Nephron progenitor cell (in vitro differentiated cells): Measurements from ENCODE around the gene OSBPL5.

Experiments used
- DNase-seq: peaks from one replicate; pipeline ENCODE4 v3.0.0; 2021
- H3K27ac Mint-ChIP-seq: 2 replicates; pipeline ENCODE4 v1.8.0; 2021; ENCODE audit warnings: mild to moderate bottlenecking, moderate library complexity, mixed read lengths
- H3K27me3 Mint-ChIP-seq: 2 replicates; pipeline ENCODE4 v1.8.0; 2021; ENCODE audit warnings: mild to moderate bottlenecking, low read depth, mixed read lengths; ENCODE audit not compliant: poor library complexity
- H3K36me3 Mint-ChIP-seq: 2 replicates; pipeline ENCODE4 v1.8.0; 2021; ENCODE audit warnings: low read depth, mixed read lengths
- H3K4me1 Mint-ChIP-seq: 2 replicates; pipeline ENCODE4 v1.8.0; 2021; ENCODE audit warnings: mixed read lengths
- H3K4me3 Mint-ChIP-seq: 2 replicates; pipeline ENCODE4 v1.8.0; 2021; ENCODE audit warnings: mild to moderate bottlenecking, moderate library complexity, mixed read lengths
- H3K9me3 Mint-ChIP-seq: 2 replicates; pipeline ENCODE4 v1.8.0; 2021; ENCODE audit warnings: mild to moderate bottlenecking, moderate library complexity, mixed read lengths
- CTCF ChIP-seq: fragments of 200-600 bp; sonication (generic); IDR thresholded peaks from 2 replicates; pipeline ENCODE4 v1.5.0; 2021; ENCODE audit warnings: antibody characterized with exemption

The OSBPL5 gene

GRCh38 chr11:3087373-3087772, 77.7 kb downstream of the OSBPL5 start:
- H3K4me3 Mint-ChIP-seq = no peak overlapping the region
- no peak overlapping the region for H3K27ac Mint-ChIP-seq
- peaks cover 4% of the 10 kb centered on the region for H3K4me1 Mint-ChIP-seq
- no peak for DNase-seq
- no peaks in the 10 kb centered on the region for H3K9me3 Mint-ChIP-seq
- H3K27me3 Mint-ChIP-seq = peaks cover 14% of the 10 kb centered on the region
- TF ChIP-seq CTCF = no peak
- no peaks in the 10 kb centered on the region for H3K36me3 Mint-ChIP-seq

GRCh38 chr11:3086671-3087150, 78.4 kb downstream of the OSBPL5 start:
- Mint-ChIP-seq H3K4me1 (peaks cover under 1% of the 10 kb centered on the region), H3K9me3 (no peaks in the 10 kb centered on the region), H3K27me3 (peaks cover 14% of the 10 kb centered on the region), H3K4me3 (no peak overlapping the region), H3K27ac (no peak overlapping the region), H3K36me3 (no peaks in the 10 kb centered on the region)
- TF ChIP-seq CTCF = no peak
- no peak for DNase-seq

GRCh38 chr11:3086114-3086513, 79.0 kb downstream of the OSBPL5 start:
- no peak overlapping the region for H3K4me3 Mint-ChIP-seq
- no peaks in the 10 kb centered on the region for H3K9me3 Mint-ChIP-seq
- DNase-seq = no peak
- no peaks in the 10 kb centered on the region for H3K36me3 Mint-ChIP-seq
- peaks cover 14% of the 10 kb centered on the region for H3K27me3 Mint-ChIP-seq
- no peak overlapping the region for H3K27ac Mint-ChIP-seq
- H3K4me1 Mint-ChIP-seq = no peaks in the 10 kb centered on the region
- no peak for TF ChIP-seq CTCF

- no peaks in the 10 kb centered on the region for H3K36me3 Mint-ChIP-seq
- H3K4me1 Mint-ChIP-seq = no peaks in the 10 kb centered on the region
- no peak overlapping the region for H3K27ac Mint-ChIP-seq
- H3K4me3 Mint-ChIP-seq = no peak overlapping the region
- no peak for TF ChIP-seq CTCF
- no peaks in the 10 kb centered on the region for H3K9me3 Mint-ChIP-seq
- no peak for DNase-seq
- peaks cover 16% of the 10 kb centered on the region for H3K27me3 Mint-ChIP-seq
These were observed 80.1 kb downstream of the OSBPL5 start for GRCh38 chr11:3085052-3085451.

- H3K4me3 Mint-ChIP-seq = no peak overlapping the region
- H3K27ac Mint-ChIP-seq = no peak overlapping the region
- H3K36me3 Mint-ChIP-seq = no peaks in the 10 kb centered on the region
- TF ChIP-seq CTCF = no peak
- peaks cover 21% of the 10 kb centered on the region for H3K27me3 Mint-ChIP-seq
- DNase-seq = no peak
- no peaks in the 10 kb centered on the region for H3K4me1 Mint-ChIP-seq
- no peaks in the 10 kb centered on the region for H3K9me3 Mint-ChIP-seq
These were observed 81.8 kb downstream of the OSBPL5 start for GRCh38 chr11:3083321-3083720.

- no peaks in the 10 kb centered on the region for H3K4me1 Mint-ChIP-seq
- H3K27ac Mint-ChIP-seq = no peak overlapping the region
- no peaks in the 10 kb centered on the region for H3K36me3 Mint-ChIP-seq
- H3K9me3 Mint-ChIP-seq = no peaks in the 10 kb centered on the region
- DNase-seq = no peak
- TF ChIP-seq CTCF = no peak
- peaks cover 21% of the 10 kb centered on the region for H3K27me3 Mint-ChIP-seq
- H3K4me3 Mint-ChIP-seq = no peak overlapping the region
These were observed 83.7 kb downstream of the OSBPL5 start for GRCh38 chr11:3081386-3081751.
